Pancreas (tissue), 10 donors: ENCODE data around the gene KRTAP9-9. TPM values are rescaled to one million over a fixed set of nuclear protein-coding genes. Genes with fewer than 3 reads are reported as not detected.
"Not testable (repeated sequence)": the region's sequence is repeated elsewhere in the genome, so short reads cannot be mapped to it uniquely, and the experiment has no call there.

Experiments used
- ATAC-seq, 4 donors: fragments of 200-7000 bp; cut with Tn5 transposase; one replicate each; pipeline versions ENCODE4 v1.8.0 to v1.9.1; 2020; ENCODE audit warnings: mild to moderate bottlenecking in 4 of 4, moderate library complexity in 4 of 4
- DNase-seq, 6 donors: peaks; one replicate each; pipeline ENCODE4 v3.0.0-alpha.2; 2020
- FAIRE-seq: peaks from 2 replicates; lab custom pipeline; 2012; peaks lifted over from hg19 to GRCh38; lab: Jason Lieb, UNC
- H3K27ac ChIP-seq, 4 donors: fragments of 200-600 bp; sonication (generic); 1 replicate in 3 of 4; 2 replicates in 1 of 4; pipeline versions ENCODE4 v1.5.0 to v1.8.0; 2020
- H3K27me3 ChIP-seq, 4 donors: fragments of 200-600 bp; one replicate each; pipeline ENCODE4 v1.8.0; 2021
- H3K36me3 ChIP-seq, 3 donors: fragments of 200-600 bp; sonication (generic) in 1 of 3; one replicate each; pipeline versions ENCODE4 v1.5.0 to v1.8.0; 2020 to 2021
- H3K4me1 ChIP-seq, 3 donors: fragments of 200-600 bp; one replicate each; pipeline ENCODE4 v1.8.0; 2021
- H3K4me3 ChIP-seq, 4 donors: fragments of 200-600 bp; sonication (generic) in 2 of 4; one replicate each; pipeline versions ENCODE4 v1.5.0 to v1.8.0; 2020 to 2021
- H3K9me3 ChIP-seq, 4 donors: fragments of 200-600 bp; one replicate each; pipeline ENCODE4 v1.8.0; 2021
- CTCF ChIP-seq, 4 donors: fragments of 200-600 bp; sonication (generic) in 3 of 4; IDR thresholded peaks; one replicate each; pipeline versions ENCODE4 v1.5.0 to v1.8.0; 2021; ENCODE audit warnings: antibody characterized with exemption in 4 of 4
- WGBS, 2 donors: extraction: QIAGEN DNeasy Blood & Tissue Kit; methylation state at CpG; one replicate each; pipeline ENCODE4 v1.1.7; 2013; 5-methylcytosine and 5-hydroxymethylcytosine counted together
- intact Hi-C, 3 donors: fragments of 100-400 bp; cut with DNase I; formaldehyde crosslinking; loops; one replicate each; pipeline versions ENCODE4 v1.11.1 to v1.14.2; 2022
- polyA plus RNA-seq, 2 donors: library from polyadenylated mRNA; stranded (reverse); fragments of 200-250 nt; gene quantifications; one replicate each; pipeline ENCODE4 v1.2.3, GENCODE V29; 2013
- total RNA-seq, 6 donors: library from RNA; stranded (reverse); fragmentation: NEBNext Ultra II Directional in 4 of 6; extraction: Animal tissue kit (Norgen Biotek cat#: 25700) in 4 of 6; gene quantifications; one replicate each; pipeline versions ENCODE4 v1.2.1 to v1.2.4, GENCODE V29; 2021 to 2023
- donor health status: healthy with polysubstance abuse.
- donor health status: DM: no; HTN: no; CAD: no; lungs with moderate emphysema.
- donor health status: DM: no; HTN: no; CAD: no.
- donor health status: control.
- donor health status: control.
- donor health status: Bipolar disorder and iron deficiency.
- donor health status: DM: yes; HTN: yes; CAD: no.
- donor health status: DM: no; HTN: no; CAD: no.
- donor health status: DM: no; HTN: no; CAD: no.
- donor health status: DM: yes; HTN: yes; CAD: no.

KRTAP9-9 gene
- total and polyA plus RNA-seq, 8 donors = not detected

GRCh38 chr17:41271858-41272257 lies 16.7 kb downstream of the KRTAP9-9 start:
- Histone ChIP-seq H3K9me3 (no peaks in the 10 kb centered on the region), H3K4me3 (no peak overlapping the region), H3K4me1 (no peaks in the 10 kb centered on the region), H3K27ac (no peak overlapping the region), H3K27me3 (no peaks in the 10 kb centered on the region), H3K36me3 (no peaks in the 10 kb centered on the region)
- DNase-seq (no peak), FAIRE-seq (no peak), ATAC-seq (no peak)
- no peak for TF ChIP-seq CTCF (IDR thresholded peaks at IDR 0.05)
- 37% methylated on average over 1 of the region's 1 CpG; no CpG with 5 or more reads in 1 of the 2 donors for WGBS, 2 donors
- intact Hi-C loops = no loop called here

- H3K4me3 ChIP-seq, ATAC-seq, H3K27ac ChIP-seq, H3K36me3 ChIP-seq, FAIRE-seq, H3K4me1 ChIP-seq, intact Hi-C loops, H3K27me3 ChIP-seq, H3K9me3 ChIP-seq: not testable (repeated sequence)
- 58 to 64% methylated on average over 3 of the region's 3 CpGs for WGBS, 2 donors
- peak in 1 of 6 donors; percentile 26 for DNase-seq
Observed at GRCh38 chr17:41275648-41276190, 20.5 kb downstream of the KRTAP9-9 start, which contains the start of gene KRTAP9-7. TSS of gene KRTAP9-7 (plus strand) at chr17:41275698. CDS start at chr17:41275698, 0 bp downstream.

- Histone ChIP-seq H3K27ac (no peak overlapping the region), H3K36me3 (no peaks in the 10 kb centered on the region), H3K27me3 (peaks cover 0 to 5% (median 0%) of the 10 kb centered on the region in 4 donors), H3K4me3 (no peak overlapping the region), H3K4me1 (no peaks in the 10 kb centered on the region), H3K9me3 (no peaks in the 10 kb centered on the region)
- WGBS, 2 donors = 66 to 75% methylated on average over 3 of the region's 3 CpGs
- FAIRE-seq (no peak), ATAC-seq (no peak), DNase-seq (no peak)
- intact Hi-C loops = no loop called here
- no peak for TF ChIP-seq CTCF (IDR thresholded peaks at IDR 0.05)
Observed at GRCh38 chr17:41278176-41278955, 23.2 kb downstream of the KRTAP9-9 start.

- Histone ChIP-seq H3K4me3 (no peak overlapping the region), H3K36me3 (no peaks in the 10 kb centered on the region), H3K27ac (no peak overlapping the region), H3K4me1 (no peaks in the 10 kb centered on the region), H3K27me3 (peaks cover 0 to 5% (median 0%) of the 10 kb centered on the region in 4 donors), H3K9me3 (no peaks in the 10 kb centered on the region)
- ATAC-seq (no peak), DNase-seq (no peak), FAIRE-seq (no peak)
- no peak for TF ChIP-seq CTCF (IDR thresholded peaks at IDR 0.05)
- intact Hi-C loops = no loop called here
- 39 to 42% methylated on average over 3 of the region's 3 CpGs for WGBS, 2 donors
Observed at GRCh38 chr17:41284043-41284442, 28.9 kb downstream of the KRTAP9-9 start.

DNA sequence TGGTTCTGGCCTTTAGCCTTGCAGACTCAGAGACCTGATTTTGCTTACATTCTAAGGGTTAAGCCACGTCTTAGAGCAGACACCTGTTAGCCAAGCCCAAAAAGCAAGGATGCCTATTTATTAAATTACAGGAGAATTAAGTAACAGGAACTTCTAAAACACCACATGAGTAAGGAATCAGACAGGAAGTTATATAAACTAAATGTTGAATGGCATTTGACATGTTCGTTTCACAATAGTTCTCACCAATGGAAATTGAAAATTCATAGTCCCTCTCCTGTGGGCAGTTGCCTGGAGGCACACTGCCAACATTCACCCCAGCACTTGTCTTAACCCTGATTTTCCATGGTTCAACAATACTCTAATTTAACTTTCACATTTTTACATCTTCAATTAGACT lies 29.4 kb downstream of the KRTAP9-9 start:
- no peak for FAIRE-seq
- no peak for TF ChIP-seq CTCF (IDR thresholded peaks at IDR 0.05)
- no peak for DNase-seq
- H3K36me3 ChIP-seq = no peaks in the 10 kb centered on the region
- ATAC-seq = no peak
- 27 to 29% methylated on average over 2 of the region's 2 CpGs for WGBS, 2 donors
- no peak overlapping the region for H3K4me3 ChIP-seq
- H3K27me3 ChIP-seq = peaks cover 0 to 5% (median 0%) of the 10 kb centered on the region in 4 donors
- intact Hi-C loops = no loop called here
- H3K4me1 ChIP-seq = no peaks in the 10 kb centered on the region
- H3K27ac ChIP-seq = no peak overlapping the region
- H3K9me3 ChIP-seq = no peaks in the 10 kb centered on the region
